GM19372 (cell line): Measurements from ENCODE around the gene FUT8.
"Not testable (repeated sequence)": the region's sequence is repeated elsewhere in the genome, so short reads cannot be mapped to it uniquely, and the experiment has no call there.

ENCODE experiments used
- ATAC-seq: cut with Tn5 transposase; IDR thresholded peaks from one replicate; pipeline ENCODE4 v1.9.1; 2021; ENCODE audit warnings: mild to moderate bottlenecking, low read depth, moderate library complexity; ENCODE audit not compliant: unreplicated experiment

FUT8 gene

GRCh38 chr14:65686761-65687160 lies 274.2 kb downstream of the FUT8 start:
- ATAC-seq, result no peak

- ATAC-seq, result no peak
These were observed 276.5 kb downstream of the FUT8 start for GRCh38 chr14:65689070-65689469.

GRCh38 chr14:65692566-65692965 lies 280.0 kb downstream of the FUT8 start:
- not testable (repeated sequence) for ATAC-seq

GRCh38 chr14:65696801-65697200 lies 284.3 kb downstream of the FUT8 start:
- ATAC-seq, result no peak

GRCh38 chr14:65703521-65703920 lies 291.0 kb downstream of the FUT8 start:
- no peak for ATAC-seq

GRCh38 chr14:65703996-65704395 lies 291.5 kb downstream of the FUT8 start:
- no peak for ATAC-seq

GRCh38 chr14:65704437-65704836 lies 291.9 kb downstream of the FUT8 start:
- no peak for ATAC-seq

GRCh38 chr14:65704850-65705249 lies 292.3 kb downstream of the FUT8 start:
- ATAC-seq, result no peak

- no peak for ATAC-seq
These were observed 297.0 kb downstream of the FUT8 start for GRCh38 chr14:65709576-65709975.

- not testable (repeated sequence) for ATAC-seq
These were observed 304.3 kb downstream of the FUT8 start for GRCh38 chr14:65716813-65717212.

- not testable (repeated sequence) for ATAC-seq
These were observed 304.9 kb downstream of the FUT8 start for GRCh38 chr14:65717384-65717915.

- ATAC-seq, result no peak
These were observed 306.1 kb downstream of the FUT8 start for GRCh38 chr14:65718629-65719028.

- ATAC-seq, result no peak
These were observed 307.6 kb downstream of the FUT8 start for GRCh38 chr14:65720171-65720570.

- no peak for ATAC-seq
These were observed 308.2 kb downstream of the FUT8 start for GRCh38 chr14:65720743-65721142.

GRCh38 chr14:65723348-65723747 lies 310.8 kb downstream of the FUT8 start:
- no peak for ATAC-seq

- no peak for ATAC-seq
These were observed 316.1 kb downstream of the FUT8 start for GRCh38 chr14:65728604-65729003.

- ATAC-seq, result no peak
These were observed 317.0 kb downstream of the FUT8 start for GRCh38 chr14:65729566-65729965.

GRCh38 chr14:65731933-65732506 lies 319.5 kb downstream of the FUT8 start:
- ATAC-seq, result peak; percentile 99

- ATAC-seq, result no peak
These were observed 325.8 kb downstream of the FUT8 start for GRCh38 chr14:65738339-65738738.

GRCh38 chr14:65745396-65746190 lies 333.1 kb downstream of the FUT8 start:
- no peak for ATAC-seq

GRCh38 chr14:65748796-65749195 lies 336.3 kb downstream of the FUT8 start:
- ATAC-seq, result no peak

- ATAC-seq, result no peak
These were observed 336.8 kb downstream of the FUT8 start for GRCh38 chr14:65749287-65749686.
